H1 (cell line): ENCODE results near the gene TSPAN9. TPM values are rescaled to one million over a fixed set of nuclear protein-coding genes. Genes with fewer than 3 reads are reported as not detected.
A peak's percentile ranks its signal among the peaks of the same experiment; 100 is the strongest.

Experiments used
- CTCF ChIA-PET: fragments of 300-600 bp; sonication (Branson Sonifier 250); formaldehyde crosslinking; loops from one replicate; lab custom pipeline; 2021; ENCODE audit not compliant: partially characterized antibody; lab: Charles Lee
- POLR2A ChIA-PET: fragments of 300-600 bp; sonication (Branson Sonifier 250); formaldehyde crosslinking; loops from one replicate; lab custom pipeline; 2021; ENCODE audit warnings: inconsistent platforms; ENCODE audit not compliant: partially characterized antibody; lab: Charles Lee
- DNase-seq, 2 experiments: peaks; one replicate each; pipeline versions ENCODE4 v3.0.0 to v3.0.0-alpha.2; 2010 to 2022; ENCODE audit warnings: low spot score in 2 of 2, low read depth in 1 of 2, mixed read lengths in 1 of 2
- FAIRE-seq: peaks from 2 replicates; lab custom pipeline; 2011; peaks lifted over from hg19 to GRCh38; lab: Jason Lieb, UNC
- H2AFZ ChIP-seq: 2 replicates; pipeline ENCODE4 v1.8.1; 2012; ENCODE audit warnings: low read length, inconsistent platforms
- H2AK5ac ChIP-seq: 2 replicates; pipeline ENCODE4 v1.6.1; 2013; ENCODE audit warnings: low read depth, low read length
- H2BK120ac ChIP-seq: replicated peaks from 2 replicates; pipeline ENCODE3; 2013; ENCODE audit warnings: low read depth, low read length, inconsistent platforms
- H2BK12ac ChIP-seq: 2 replicates; pipeline ENCODE4 v1.6.1; 2013; ENCODE audit warnings: low read depth, low read length
- H2BK15ac ChIP-seq: 2 replicates; pipeline ENCODE4 v1.6.1; 2013; ENCODE audit warnings: low read length
- H2BK20ac ChIP-seq: 2 replicates; pipeline ENCODE4 v1.6.1; 2013; ENCODE audit warnings: low read length
- H2BK5ac ChIP-seq: 2 replicates; pipeline ENCODE4 v1.6.1; 2013; ENCODE audit warnings: low read depth, low read length
- H3K14ac ChIP-seq: 2 replicates; pipeline ENCODE4 v1.6.1; 2013; ENCODE audit warnings: inconsistent platforms; ENCODE audit not compliant: insufficient read length
- H3K18ac ChIP-seq: 2 replicates; pipeline ENCODE4 v1.6.1; 2013; ENCODE audit warnings: low read length; ENCODE audit errors: extremely low read depth
- H3K23ac ChIP-seq: 2 replicates; pipeline ENCODE4 v1.6.1; 2013; ENCODE audit warnings: inconsistent platforms; ENCODE audit not compliant: insufficient read length
- H3K23me2 ChIP-seq: 2 replicates; pipeline ENCODE4 v1.6.1; 2013; ENCODE audit warnings: low read depth, low read length
- H3K27ac ChIP-seq: 2 replicates; pipeline ENCODE4 v1.6.1; 2011; ENCODE audit warnings: low read depth, low read length, inconsistent platforms
- H3K27me3 ChIP-seq, 4 experiments: replicated peaks in 1 of 4; 1 replicate in 1 of 4; 2 replicates in 3 of 4; pipeline versions ENCODE4 v1.6.1 to v1.8.1; 2011 to 2013; ENCODE audit warnings: low read length in 3 of 4, mild to moderate bottlenecking in 3 of 4, inconsistent platforms in 2 of 4, mixed read lengths in 2 of 4, moderate library complexity in 1 of 4; ENCODE audit not compliant: control insufficient read depth in 3 of 4, insufficient read depth in 3 of 4; ENCODE audit errors: extremely low read depth in 1 of 4
- H3K36me3 ChIP-seq, 4 experiments: 2 replicates each; pipeline versions ENCODE4 v1.6.1 to v1.8.1; 2011 to 2013; ENCODE audit warnings: mild to moderate bottlenecking in 4 of 4, low read length in 3 of 4, moderate library complexity in 2 of 4, control low read depth in 1 of 4, inconsistent platforms in 1 of 4; ENCODE audit not compliant: insufficient read depth in 4 of 4, control insufficient read depth in 2 of 4
- H3K4ac ChIP-seq: replicated peaks from 2 replicates; pipeline ENCODE3; 2013; ENCODE audit warnings: low read length, low read depth, mixed read lengths, inconsistent platforms; ENCODE audit not compliant: insufficient read length
- H3K4me1 ChIP-seq, 4 experiments: replicated peaks in 1 of 4; 1 replicate in 1 of 4; 2 replicates in 3 of 4; pipeline versions ENCODE4 v1.6.1 to v1.8.1; 2011 to 2013; ENCODE audit warnings: low read length in 3 of 4, inconsistent platforms in 2 of 4, mixed read lengths in 1 of 4; ENCODE audit not compliant: insufficient read depth in 4 of 4, control insufficient read depth in 3 of 4
- H3K4me2 ChIP-seq, 2 experiments: 2 replicates each; pipeline versions ENCODE4 v1.6.1 to v1.8.1; 2011 to 2013; ENCODE audit warnings: low read depth in 2 of 2, low read length in 2 of 2, control low read depth in 1 of 2, inconsistent platforms in 1 of 2, mild to moderate bottlenecking in 1 of 2; ENCODE audit not compliant: insufficient read depth in 1 of 2
- H3K4me3 ChIP-seq, 4 experiments: fragments of 200-600, 300-600 bp in 1 of 4; sonication (generic), shearing (Covaris generic), sonication (Bioruptor Twin) in 1 of 4; 2 replicates each; pipeline versions ENCODE4 v1.5.1 to v1.8.1; 2011 to 2016; ENCODE audit warnings: low read length in 4 of 4, low read depth in 3 of 4, control low read depth in 2 of 4, inconsistent platforms in 2 of 4, mild to moderate bottlenecking in 2 of 4, mixed read lengths in 1 of 4, moderate library complexity in 1 of 4; ENCODE audit not compliant: insufficient read depth in 2 of 4; ENCODE audit errors: extremely low read depth in 1 of 4
- H3K56ac ChIP-seq: replicated peaks from 2 replicates; pipeline ENCODE3; 2013; ENCODE audit warnings: low read depth, mild to moderate bottlenecking, mixed read lengths, low read length, inconsistent platforms; ENCODE audit not compliant: insufficient read length
- H3K79me1 ChIP-seq: 2 replicates; pipeline ENCODE4 v1.6.1; 2013; ENCODE audit warnings: low read depth, low read length, control low read depth
- H3K79me2 ChIP-seq, 2 experiments: 2 replicates each; pipeline versions ENCODE4 v1.6.1 to v1.8.1; 2012 to 2013; ENCODE audit warnings: low read length in 2 of 2, mild to moderate bottlenecking in 2 of 2, inconsistent platforms in 1 of 2; ENCODE audit not compliant: insufficient read depth in 2 of 2, control insufficient read depth in 1 of 2
- H3K9ac ChIP-seq, 4 experiments: replicated peaks in 1 of 4; 1 replicate in 1 of 4; 2 replicates in 3 of 4; pipeline versions ENCODE4 v1.6.1 to v1.8.1; 2011 to 2013; ENCODE audit warnings: low read depth in 3 of 4, low read length in 3 of 4, control low read depth in 2 of 4, mild to moderate bottlenecking in 2 of 4, moderate library complexity in 2 of 4, inconsistent platforms in 1 of 4; ENCODE audit errors: extremely low read depth in 1 of 4
- H3K9me3 ChIP-seq, 2 experiments: 2 replicates each; pipeline versions ENCODE4 v1.6.1 to v1.8.1; 2012 to 2013; ENCODE audit warnings: mild to moderate bottlenecking in 2 of 2, moderate library complexity in 2 of 2, control low read depth in 1 of 2, inconsistent platforms in 1 of 2, low read depth in 1 of 2, low read length in 1 of 2, mixed read lengths in 1 of 2; ENCODE audit not compliant: insufficient read depth in 2 of 2
- H4K20me1 ChIP-seq, 2 experiments: replicated peaks in 1 of 2; 2 replicates each; pipeline versions ENCODE3 to v1.8.1; 2011 to 2013; ENCODE audit warnings: inconsistent platforms in 2 of 2, low read length in 2 of 2, mild to moderate bottlenecking in 1 of 2; ENCODE audit not compliant: insufficient read depth in 2 of 2, control insufficient read depth in 1 of 2
- H4K5ac ChIP-seq: 2 replicates; pipeline ENCODE4 v1.6.1; 2013; ENCODE audit warnings: low read length, low read depth, mixed read lengths, inconsistent platforms; ENCODE audit not compliant: insufficient read length
- H4K8ac ChIP-seq: 2 replicates; pipeline ENCODE4 v1.8.0; 2013; ENCODE audit warnings: mild to moderate bottlenecking, moderate library complexity, low read length, inconsistent platforms; ENCODE audit not compliant: insufficient read depth; ENCODE audit errors: extremely low read depth
- H4K91ac ChIP-seq: replicated peaks from 2 replicates; pipeline ENCODE3; 2013; ENCODE audit warnings: low read length, mixed read lengths, inconsistent platforms; ENCODE audit not compliant: insufficient read length
- WGBS, 2 experiments: shearing (Covaris generic) in 1 of 2; methylation state at CpG; one replicate each; pipeline versions ENCODE4 v1.1.6 to v1.1.7; 2013 to 2015; ENCODE audit warnings: low lambda C conversion rate in 2 of 2, mixed read lengths in 2 of 2, inconsistent platforms in 1 of 2, low coverage in 1 of 2, missing lambda C conversion rate in 1 of 2; ENCODE audit not compliant: insufficient replicate concordance in 2 of 2, insufficient coverage in 1 of 2, insufficient read length in 1 of 2; ENCODE audit errors: extremely low coverage in 1 of 2, missing lambda C conversion rate in 1 of 2; 5-methylcytosine and 5-hydroxymethylcytosine counted together
- polyA plus RNA-seq, 7 experiments: library from polyadenylated mRNA; depleted of rRNA in 3 of 7; stranded (reverse) in 5 of 7; unstranded in 2 of 7; fragments of >200 nt in 5 of 7; fragments of 200-250 nt in 2 of 7; gene quantifications; 1 replicate in 5 of 7; 2 replicates in 1 of 7; 4 replicates in 1 of 7; pipeline versions ENCODE4 v1.2.1 to v1.2.3, GENCODE V29; 2011 to 2013; ENCODE audit warnings: missing spikeins in 2 of 7, mixed read lengths in 2 of 7
- total RNA-seq: library from RNA; stranded (reverse); fragmentation: NEBNext Ultra II Directional; extraction: Animal tissue kit (Norgen Biotek cat#: 25700); gene quantifications from 2 replicates; pipeline ENCODE4 v1.2.1, GENCODE V29; 2021

TSPAN9 gene
- total and polyA plus RNA-seq, 2 of the 8 experiments (the other 6 are each of a cell fraction or from before 2014, with no cell fraction given) = 11.5 to 29.1 TPM

DNA sequence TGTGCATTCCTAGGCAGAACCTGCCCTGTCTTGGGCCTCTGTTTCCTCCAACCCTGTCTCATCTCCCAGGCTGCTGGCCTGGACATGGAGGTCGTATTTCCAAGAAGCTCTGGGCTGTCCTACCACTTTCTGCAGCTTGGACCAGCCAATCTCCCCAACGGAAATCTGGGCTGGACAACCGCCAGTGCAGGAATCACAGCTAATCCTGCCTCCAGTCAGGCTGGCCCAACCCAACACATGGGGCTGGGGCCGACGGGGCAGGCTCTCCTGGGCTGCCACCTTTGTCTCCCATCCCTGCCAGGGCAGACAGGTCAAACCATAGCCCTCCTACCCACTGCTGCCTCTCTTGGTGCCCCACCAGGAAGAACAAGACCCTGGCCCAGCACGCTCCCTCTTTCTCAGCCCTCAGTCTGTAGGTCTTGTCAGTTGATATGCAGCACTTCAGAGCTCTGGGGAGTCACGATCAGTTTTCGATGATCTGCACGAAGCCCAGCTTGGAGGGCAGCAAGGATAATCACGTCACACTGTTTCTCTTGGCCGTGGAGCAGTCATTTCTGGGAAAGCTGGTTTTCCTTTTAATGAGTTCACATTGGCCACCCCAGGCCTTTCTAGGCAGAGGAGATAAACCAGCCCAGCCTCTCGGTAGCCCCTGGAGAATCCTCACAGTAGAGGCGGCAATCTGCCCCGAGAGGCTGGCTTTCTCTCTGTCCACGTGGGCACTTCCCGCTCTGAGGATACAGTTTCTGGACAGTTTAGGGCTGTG, 218.6 kb downstream of the TSPAN9 start:
- no peak overlapping the region for H4K91ac ChIP-seq
- peaks cover 0 to 2% of the 10 kb centered on the region in 2 experiments for H4K20me1 ChIP-seq
- H3K4me1 ChIP-seq = peaks cover 0 to 10% (median 3%) of the 10 kb centered on the region in 4 experiments; a peak in 4 of 7 replicates
- DNase-seq (no peak), FAIRE-seq (peak; percentile 32)
- H2BK12ac ChIP-seq = no peak overlapping the region
- H3K56ac ChIP-seq = no peak overlapping the region
- no peaks in the 10 kb centered on the region for H3K79me2 ChIP-seq
- H2BK120ac ChIP-seq = no peak overlapping the region
- ChIA-PET CTCF (interaction anchor here (0.7 to 7.6 kb wide), 9 partner anchors 8 to 161 kb away, joined by 3 to 166 read pairs (median 4); no protein-coding TSS in a partner anchor), POLR2A (interaction anchor here (1.0 kb wide), 1 partner anchor 29 kb away, joined by 3 read pairs; no protein-coding TSS in a partner anchor)
- no peak overlapping the region for H3K23ac ChIP-seq
- no peaks in the 10 kb centered on the region for H3K79me1 ChIP-seq
- H3K4me2 ChIP-seq = no peak overlapping the region
- H2BK15ac ChIP-seq = no peak overlapping the region
- no peak overlapping the region; the same call in 1 of the 2 replicates for H2BK5ac ChIP-seq
- no peak overlapping the region for H3K4me3 ChIP-seq
- no peak overlapping the region for H3K9ac ChIP-seq
- WGBS, 2 experiments = 92% methylated on average over 16 of the region's 16 CpGs; no CpG with 5 or more reads in 1 of the 2 experiments
- no peak overlapping the region; the same call in 1 of the 2 replicates for H4K8ac ChIP-seq
- H3K27me3 ChIP-seq = peaks cover 0 to 4% (median 2%) of the 10 kb centered on the region in 4 experiments; a peak in 2 of 7 replicates
- H4K5ac ChIP-seq = no peak overlapping the region
- H3K18ac ChIP-seq = no peak overlapping the region
- H3K14ac ChIP-seq = no peak overlapping the region
- no peak overlapping the region for H2AFZ ChIP-seq
- no peaks in the 10 kb centered on the region for H3K36me3 ChIP-seq
- H3K27ac ChIP-seq = no peak overlapping the region
- H2BK20ac ChIP-seq = no peak overlapping the region
- H3K23me2 ChIP-seq = no peaks in the 10 kb centered on the region
- no peak overlapping the region for H2AK5ac ChIP-seq
- H3K9me3 ChIP-seq = no peaks in the 10 kb centered on the region
- no peak overlapping the region for H3K4ac ChIP-seq
